Mesenchymal stem cell (in vitro differentiated cells and primary cell): ENCODE data around the gene GUCA1A.
A peak's percentile ranks its signal among the peaks of the same experiment; 100 is the strongest.

Source experiments
- DNase-seq: peaks from one replicate; pipeline ENCODE4 v3.0.0-alpha.2; 2013
- H2AFZ ChIP-seq: one replicate; pipeline ENCODE4 v1.6.1; 2013; ENCODE audit warnings: low read depth, mild to moderate bottlenecking, control low read depth, inconsistent platforms, low read length, moderate library complexity
- H2AK5ac ChIP-seq: 2 replicates; pipeline ENCODE4 v1.6.1; 2013; ENCODE audit warnings: low read length, moderate library complexity, mild to moderate bottlenecking, inconsistent platforms; ENCODE audit not compliant: severe bottlenecking
- H2BK120ac ChIP-seq: one replicate; pipeline ENCODE4 v1.6.1; 2013; ENCODE audit warnings: low read depth, mild to moderate bottlenecking, inconsistent platforms, low read length, moderate library complexity
- H2BK12ac ChIP-seq, 2 experiments: one replicate each; pipeline ENCODE4 v1.6.1; 2013; ENCODE audit warnings: inconsistent platforms in 2 of 2, low read length in 2 of 2, mild to moderate bottlenecking in 2 of 2, moderate library complexity in 2 of 2, control low read depth in 1 of 2
- H2BK15ac ChIP-seq: one replicate; pipeline ENCODE4 v1.6.1; 2013; ENCODE audit warnings: mild to moderate bottlenecking, low read depth, inconsistent platforms; ENCODE audit not compliant: poor library complexity, severe bottlenecking
- H2BK5ac ChIP-seq: 2 replicates; pipeline ENCODE4 v1.6.1; 2013; ENCODE audit warnings: low read depth, mild to moderate bottlenecking, low read length, control low read depth, inconsistent platforms; ENCODE audit not compliant: poor library complexity, severe bottlenecking
- H3K14ac ChIP-seq, 2 experiments: one replicate each; pipeline ENCODE4 v1.6.1; 2013; ENCODE audit warnings: inconsistent platforms in 2 of 2, low read length in 2 of 2, control low read depth in 1 of 2, mild to moderate bottlenecking in 1 of 2, moderate library complexity in 1 of 2
- H3K18ac ChIP-seq, 2 experiments: one replicate each; pipeline ENCODE4 v1.6.1; 2013; ENCODE audit warnings: inconsistent platforms in 2 of 2, low read length in 2 of 2, control low read depth in 1 of 2, low read depth in 1 of 2, mild to moderate bottlenecking in 1 of 2
- H3K23ac ChIP-seq, 2 experiments: one replicate each; pipeline ENCODE4 v1.6.1; 2013; ENCODE audit warnings: inconsistent platforms in 2 of 2, low read length in 2 of 2, mild to moderate bottlenecking in 2 of 2, moderate library complexity in 2 of 2, control low read depth in 1 of 2
- H3K27ac ChIP-seq: 2 replicates; pipeline ENCODE4 v1.5.1; 2013; ENCODE audit warnings: mild to moderate bottlenecking, moderate library complexity, low read length, control low read depth, inconsistent platforms; ENCODE audit not compliant: poor library complexity, severe bottlenecking
- H3K27me3 ChIP-seq, 2 experiments: 2 replicates each; pipeline versions ENCODE4 v1.6.1 to v1.7.0; 2013; ENCODE audit warnings: low read length in 2 of 2, mild to moderate bottlenecking in 2 of 2, moderate library complexity in 2 of 2, control low read depth in 1 of 2, inconsistent platforms in 1 of 2; ENCODE audit not compliant: control insufficient read depth in 1 of 2, insufficient read depth in 1 of 2
- H3K36me3 ChIP-seq, 2 experiments: 2 replicates each; pipeline versions ENCODE4 v1.6.1 to v1.7.0; 2013; ENCODE audit warnings: low read length in 2 of 2, control low read depth in 1 of 2, inconsistent platforms in 1 of 2, low read depth in 1 of 2, mild to moderate bottlenecking in 1 of 2; ENCODE audit not compliant: insufficient read depth in 2 of 2, control insufficient read depth in 1 of 2
- H3K4ac ChIP-seq, 2 experiments: one replicate each; pipeline ENCODE4 v1.6.1; 2013; ENCODE audit warnings: inconsistent platforms in 2 of 2, low read length in 2 of 2, mild to moderate bottlenecking in 2 of 2, moderate library complexity in 2 of 2, control low read depth in 1 of 2, low read depth in 1 of 2
- H3K4me1 ChIP-seq: 2 replicates; pipeline ENCODE4 v1.6.1; 2013; ENCODE audit warnings: low read depth, low read length, control low read depth; ENCODE audit not compliant: control insufficient read depth, insufficient read depth
- H3K4me2 ChIP-seq: 2 replicates; pipeline ENCODE4 v1.6.1; 2013; ENCODE audit warnings: low read length, mild to moderate bottlenecking, inconsistent platforms; ENCODE audit not compliant: poor library complexity, severe bottlenecking
- H3K4me3 ChIP-seq, 2 experiments: 2 replicates each; pipeline versions ENCODE4 v1.5.1 to v1.7.0; 2013; ENCODE audit warnings: low read length in 2 of 2, mild to moderate bottlenecking in 2 of 2, control low read depth in 1 of 2, low read depth in 1 of 2; ENCODE audit not compliant: insufficient read depth in 1 of 2
- H3K79me1 ChIP-seq: replicated peaks from 2 replicates; pipeline ENCODE4 v1.6.1; 2013; ENCODE audit warnings: mild to moderate bottlenecking, control low read depth, low read length, inconsistent platforms; ENCODE audit not compliant: poor library complexity, severe bottlenecking
- H3K9ac ChIP-seq: 2 replicates; pipeline ENCODE4 v1.7.0; 2013; ENCODE audit warnings: mild to moderate bottlenecking, low read length, moderate library complexity
- H3K9me3 ChIP-seq: 2 replicates; pipeline ENCODE4 v1.7.0; 2013; ENCODE audit warnings: mild to moderate bottlenecking, low read length; ENCODE audit not compliant: control insufficient read depth
- H4K8ac ChIP-seq: one replicate; pipeline ENCODE4 v1.6.1; 2013; ENCODE audit warnings: inconsistent platforms, mild to moderate bottlenecking, low read length, moderate library complexity
- H4K91ac ChIP-seq: one replicate; pipeline ENCODE4 v1.6.1; 2013; ENCODE audit warnings: mild to moderate bottlenecking, low read length, inconsistent platforms
- WGBS: methylation state at CpG from one replicate; pipeline ENCODE4 v1.1.7; 2013; ENCODE audit warnings: mixed read lengths; 5-methylcytosine and 5-hydroxymethylcytosine counted together

The GUCA1A gene

GRCh38 chr6:42133926-42134325 is 39.2 kb upstream of the GUCA1A start:
- Histone ChIP-seq H3K36me3 (peaks cover 0 to 3% of the 10 kb centered on the region in 2 experiments), H3K4me1 (peaks cover 28% of the 10 kb centered on the region), H2AK5ac (no peak overlapping the region), H2BK15ac (no peak overlapping the region), H3K4me2 (no peak overlapping the region), H3K18ac (no peak overlapping the region), H2AFZ (no peak overlapping the region), H3K9me3 (no peaks in the 10 kb centered on the region), H3K79me1 (peaks cover 18% of the 10 kb centered on the region), H3K4me3 (no peak overlapping the region), H3K27ac (no peak overlapping the region), H2BK5ac (no peak overlapping the region), H4K91ac (no peak overlapping the region), H3K23ac (no peak overlapping the region), H3K14ac (no peak overlapping the region), H3K9ac (no peak overlapping the region), H2BK120ac (no peak overlapping the region), H2BK12ac (no peak overlapping the region), H4K8ac (no peak overlapping the region), H3K27me3 (no peaks in the 10 kb centered on the region), H3K4ac (no peak overlapping the region)
- 98% methylated on average over 4 of the region's 4 CpGs for WGBS
- DNase-seq: no peak

DNA sequence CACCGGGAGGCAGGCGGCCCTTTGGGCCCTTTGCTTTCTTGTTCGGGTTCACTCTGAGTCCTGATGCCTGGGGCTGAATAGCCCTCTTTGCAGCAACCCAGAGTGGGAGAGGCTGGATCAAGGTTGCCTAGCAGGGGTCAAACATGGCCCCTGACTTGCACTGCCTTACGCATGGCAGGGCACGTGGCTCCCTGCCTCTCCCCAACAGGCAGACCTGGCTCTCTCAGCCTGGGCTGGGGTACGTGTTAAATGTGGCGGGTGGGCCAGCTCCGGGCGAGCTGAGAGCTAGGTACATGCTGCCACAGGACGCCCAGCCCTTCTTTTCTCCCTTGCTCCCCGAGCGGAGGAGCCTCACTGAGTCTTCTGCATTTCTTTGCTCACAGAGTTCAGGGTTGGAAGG is 38.0 kb upstream of the GUCA1A start:
- no peak overlapping the region for H3K4me2 ChIP-seq
- WGBS: 97% methylated on average over 12 of the region's 12 CpGs

GRCh38 chr6:42135722-42136121 is 37.4 kb upstream of the GUCA1A start:
- H3K4me3 ChIP-seq: no peak overlapping the region
- no peak overlapping the region for H3K18ac ChIP-seq
- H3K14ac ChIP-seq: no peak overlapping the region
- H3K4me2 ChIP-seq: no peak overlapping the region
- H3K27me3 ChIP-seq: no peaks in the 10 kb centered on the region
- DNase-seq: no peak
- no peak overlapping the region for H2AFZ ChIP-seq
- H2AK5ac ChIP-seq: no peak overlapping the region
- H3K9ac ChIP-seq: no peak overlapping the region
- WGBS: 77% methylated on average over 1 of the region's 2 CpGs
- H3K79me1 ChIP-seq: peaks cover 15% of the 10 kb centered on the region
- H3K36me3 ChIP-seq: peaks cover 0 to 3% of the 10 kb centered on the region in 2 experiments
- no peak overlapping the region for H4K91ac ChIP-seq
- H2BK12ac ChIP-seq: no peak overlapping the region
- no peak overlapping the region for H3K23ac ChIP-seq
- no peak overlapping the region for H3K4ac ChIP-seq
- no peaks in the 10 kb centered on the region for H3K9me3 ChIP-seq
- H2BK5ac ChIP-seq: no peak overlapping the region
- H3K4me1 ChIP-seq: peaks cover 36% of the 10 kb centered on the region
- H2BK120ac ChIP-seq: no peak overlapping the region
- H4K8ac ChIP-seq: no peak overlapping the region
- no peak overlapping the region for H2BK15ac ChIP-seq
- H3K27ac ChIP-seq: no peak overlapping the region

More for the DNA sequence above, 38.0 kb upstream of the GUCA1A start:
- Histone ChIP-seq H2BK5ac (no peak overlapping the region), H3K9ac (no peak overlapping the region), H3K36me3 (peaks cover 0 to 3% of the 10 kb centered on the region in 2 experiments), H3K79me1 (peaks cover 15% of the 10 kb centered on the region), H3K4me3 (no peak overlapping the region), H2BK12ac (peak overlapping the region in 1 of 2 experiments; percentile 33), H3K14ac (no peak overlapping the region), H3K27ac (no peak overlapping the region), H2AK5ac (no peak overlapping the region), H3K18ac (no peak overlapping the region), H3K27me3 (no peaks in the 10 kb centered on the region), H3K4ac (no peak overlapping the region), H2AFZ (no peak overlapping the region), H3K9me3 (no peaks in the 10 kb centered on the region), H3K4me1 (peaks cover 33% of the 10 kb centered on the region), H4K91ac (peak overlapping the region; percentile 53), H3K23ac (no peak overlapping the region), H4K8ac (no peak overlapping the region), H2BK120ac (no peak overlapping the region), H2BK15ac (no peak overlapping the region)
- no peak for DNase-seq

- Histone ChIP-seq H3K4ac (peak overlapping the region in 1 of 2 experiments; percentile 40), H2BK5ac (no peak overlapping the region), H2AFZ (peak overlapping the region; percentile 8), H3K4me2 (no peak overlapping the region), H2BK12ac (peak overlapping the region in 1 of 2 experiments; percentile 4), H3K14ac (peak overlapping the region in 1 of 2 experiments; percentile 1), H3K9ac (peak overlapping the region; percentile 55), H3K18ac (peak overlapping the region; percentile 22 to 59), H3K27me3 (no peaks in the 10 kb centered on the region), H4K8ac (peak overlapping the region; percentile 30), H2BK120ac (no peak overlapping the region), H3K4me3 (peak overlapping the region in 1 of 2 experiments; percentile 28), H3K4me1 (peaks cover 43% of the 10 kb centered on the region), H2AK5ac (peak overlapping the region; percentile 86), H3K23ac (no peak overlapping the region), H3K27ac (peak overlapping the region; percentile 66), H3K79me1 (peaks cover 15% of the 10 kb centered on the region), H3K36me3 (peaks cover 0 to 3% of the 10 kb centered on the region in 2 experiments), H4K91ac (peak overlapping the region; percentile 0), H2BK15ac (no peak overlapping the region), H3K9me3 (no peaks in the 10 kb centered on the region)
- WGBS: 19% methylated on average over 14 of the region's 14 CpGs
- peak; percentile 71 for DNase-seq
Measured at GRCh38 chr6:42136508-42137193, 36.5 kb upstream of the GUCA1A start.
